H54 (cell line): ENCODE data around the gene VAMP1.
"Not testable (repeated sequence)": the region's sequence is repeated elsewhere in the genome, so short reads cannot be mapped to it uniquely, and the experiment has no call there.

Source experiments
- DNase-seq: peaks from one replicate; pipeline ENCODE4 v3.0.0; 2011; ENCODE audit warnings: low spot score, mixed read lengths; ENCODE audit not compliant: insufficient read length
- FAIRE-seq: peaks from 3 replicates; lab custom pipeline; 2011; peaks lifted over from hg19 to GRCh38; lab: Jason Lieb, UNC
- POLR2A ChIP-seq: IDR thresholded peaks from 2 replicates; pipeline ENCODE4 v1.6.1; 2011; ENCODE audit warnings: low read depth, mild to moderate bottlenecking, low read length

Gene VAMP1, protein sequence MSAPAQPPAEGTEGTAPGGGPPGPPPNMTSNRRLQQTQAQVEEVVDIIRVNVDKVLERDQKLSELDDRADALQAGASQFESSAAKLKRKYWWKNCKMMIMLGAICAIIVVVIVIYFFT

DNA sequence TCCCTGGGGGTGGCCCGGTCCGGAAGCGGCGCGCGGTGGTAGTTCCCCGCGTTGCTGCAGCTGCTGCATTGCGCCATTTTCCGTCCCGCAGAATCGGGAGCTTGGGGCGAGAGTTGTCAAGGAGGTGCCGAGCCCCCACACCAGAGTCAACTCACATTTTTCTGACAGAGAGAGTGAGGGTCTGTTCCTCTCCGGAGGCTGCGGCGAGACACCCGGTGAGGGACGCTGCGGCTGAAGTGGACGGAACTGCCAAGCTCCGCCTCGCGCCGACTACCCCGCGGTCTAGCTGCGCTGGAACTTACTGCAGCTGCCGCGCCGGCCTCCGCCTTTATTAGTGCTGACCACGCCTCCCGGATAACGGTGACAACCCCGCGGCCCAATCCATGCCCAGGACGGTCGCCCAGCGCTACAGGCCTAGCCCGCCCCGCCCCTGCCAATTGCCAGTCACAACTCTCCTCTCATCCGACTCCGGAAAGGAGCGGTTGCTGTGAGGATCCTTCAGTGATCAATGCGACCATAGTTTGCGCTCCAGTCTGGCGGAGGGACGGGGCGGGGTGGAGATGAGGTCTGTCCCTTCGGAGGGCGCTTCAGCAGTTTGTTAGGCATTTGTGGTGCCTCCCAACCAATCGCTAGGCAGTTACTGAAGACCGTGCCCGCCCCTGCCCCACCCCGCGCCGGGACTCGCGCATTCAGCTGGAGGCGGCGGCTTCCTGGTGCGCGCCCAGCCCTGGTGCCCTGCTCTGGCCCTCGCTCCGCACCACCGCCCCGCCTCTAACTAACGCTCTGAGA is at the start of gene VAMP1:
Gene VAMP1 (minus strand): TSS at position 303 of the 789 bp plus-strand sequence. CDS start 146 bp downstream, at position 157.
- FAIRE-seq (peak; percentile 79), DNase-seq (peak; percentile 90)
- peak; percentile 100 for TF ChIP-seq POLR2A

DNA sequence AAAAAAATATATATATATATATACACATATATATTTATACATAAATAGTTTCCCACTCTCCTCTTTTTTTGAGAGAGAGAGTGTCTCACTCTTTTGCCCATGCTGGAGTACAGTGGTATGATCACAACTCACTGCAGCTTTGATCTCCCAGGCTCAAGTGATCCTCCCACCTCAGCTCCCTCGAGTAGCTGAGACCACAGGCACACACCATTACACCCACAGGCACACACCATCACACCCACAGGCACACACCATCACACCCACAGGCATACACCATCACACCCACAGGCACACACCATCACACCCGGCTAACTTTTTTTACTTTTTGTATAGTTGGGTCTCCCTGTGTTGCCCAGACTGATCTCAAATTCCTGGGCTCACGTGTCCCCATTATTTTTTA is 49.7 kb upstream of the VAMP1 start:
- FAIRE-seq (no peak), DNase-seq (no peak)
- TF ChIP-seq POLR2A, result no peak

DNA sequence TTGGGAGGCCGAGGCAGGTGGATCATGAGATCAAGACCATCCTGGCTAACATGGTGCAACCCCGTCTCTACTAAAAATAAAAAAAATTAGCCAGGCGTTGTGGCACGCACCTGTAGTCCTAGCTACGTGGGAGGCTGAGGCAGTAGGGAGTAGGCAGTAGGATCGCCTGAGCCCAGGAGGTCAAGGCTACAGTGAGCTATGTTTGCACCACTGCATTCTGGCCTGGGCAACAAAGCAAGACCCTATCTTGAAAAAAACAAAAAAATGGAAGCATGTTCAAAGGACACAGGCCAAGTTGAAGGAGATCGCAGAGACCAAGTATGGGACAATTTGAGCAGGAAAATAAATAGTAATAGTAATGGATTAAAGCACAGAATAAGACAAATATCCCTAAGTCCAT is 37.6 kb upstream of the VAMP1 start:
- DNase-seq (no peak), FAIRE-seq (no peak)
- TF ChIP-seq POLR2A, result no peak

DNA sequence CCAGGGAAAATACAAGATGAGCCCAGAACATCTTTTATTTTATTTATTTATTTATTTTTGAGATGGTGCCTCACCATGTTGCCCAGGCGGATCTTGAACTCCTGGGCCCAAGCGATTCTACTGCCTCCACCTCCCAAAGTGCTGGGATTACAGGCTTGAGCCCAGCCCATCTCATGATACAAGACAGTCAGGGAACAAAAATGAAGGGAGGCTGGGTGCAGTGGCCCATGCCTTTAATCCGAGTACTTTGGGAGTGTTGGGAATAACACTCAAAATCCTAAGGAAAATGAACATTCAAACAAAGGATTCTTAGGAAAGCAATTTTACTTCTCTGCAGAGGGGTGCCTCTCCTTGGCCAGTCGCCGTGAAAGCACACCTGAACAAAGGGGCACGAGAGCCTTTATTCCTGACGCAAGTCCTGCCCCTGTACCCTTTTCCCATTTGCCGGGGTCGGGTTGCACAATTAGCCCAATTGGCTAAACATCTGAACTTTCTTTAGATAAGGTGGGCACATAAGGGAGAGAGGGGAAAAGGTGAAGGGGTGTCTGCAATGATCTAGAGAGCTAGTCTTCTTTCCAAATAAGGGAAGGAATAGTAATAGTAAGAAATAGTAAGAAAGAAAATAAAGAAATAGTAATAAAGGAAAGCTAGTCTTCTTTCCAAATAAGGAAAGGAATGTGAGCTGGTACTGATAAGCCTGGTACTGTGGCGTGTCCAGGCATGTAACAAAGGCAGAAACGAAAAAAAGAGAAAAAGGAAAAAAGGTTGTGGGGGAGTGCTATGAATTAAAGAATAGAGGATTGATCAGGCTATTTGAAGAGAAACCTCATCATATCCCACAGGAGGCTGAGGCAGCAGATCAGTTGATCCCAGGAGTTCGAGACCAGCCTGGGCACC is 36.9 kb upstream of the VAMP1 start:
- FAIRE-seq (no peak), DNase-seq (no peak)
- no peak for TF ChIP-seq POLR2A

DNA sequence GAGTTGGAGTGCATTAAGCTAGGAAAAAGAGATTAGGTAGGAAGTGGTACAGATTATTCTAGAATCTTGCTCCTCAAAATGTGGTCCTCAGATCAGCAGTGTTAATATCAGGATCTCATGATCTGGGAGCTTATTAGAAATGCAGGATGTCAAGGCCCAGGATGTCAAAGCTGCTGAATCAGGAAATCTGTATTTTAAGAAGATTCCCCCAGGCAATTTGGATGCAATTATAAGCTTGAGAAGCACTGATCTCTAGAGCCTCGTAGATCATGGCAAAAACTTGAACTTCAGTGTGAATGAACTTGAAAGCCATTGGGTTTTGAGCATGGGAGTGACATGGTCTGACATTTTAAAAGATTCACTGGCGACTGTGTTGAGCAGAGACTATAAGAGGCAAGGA is 30.0 kb upstream of the VAMP1 start:
- no peak for TF ChIP-seq POLR2A
- FAIRE-seq, result no peak
- DNase-seq, result no peak

DNA sequence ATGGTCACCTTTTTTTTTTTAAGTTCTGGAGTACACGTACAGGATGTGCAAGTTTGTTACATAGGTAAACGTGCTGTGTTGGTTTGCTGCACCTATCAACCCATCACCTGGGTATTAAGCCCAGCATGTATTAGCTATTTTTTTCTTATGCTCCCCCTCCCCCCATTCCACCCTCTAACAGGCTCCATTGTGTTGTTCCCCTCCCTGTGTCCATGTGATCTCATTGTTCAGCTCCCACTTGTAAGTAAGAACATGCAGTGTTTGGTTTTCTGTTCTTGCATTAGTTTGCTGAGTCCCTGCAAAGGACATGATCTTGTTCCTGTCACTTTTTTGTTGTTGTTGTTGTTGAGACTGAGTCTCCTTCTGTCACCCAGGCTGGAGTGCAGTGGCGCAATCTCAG is 26.8 kb upstream of the VAMP1 start:
- DNase-seq, FAIRE-seq: not testable (repeated sequence)

DNA sequence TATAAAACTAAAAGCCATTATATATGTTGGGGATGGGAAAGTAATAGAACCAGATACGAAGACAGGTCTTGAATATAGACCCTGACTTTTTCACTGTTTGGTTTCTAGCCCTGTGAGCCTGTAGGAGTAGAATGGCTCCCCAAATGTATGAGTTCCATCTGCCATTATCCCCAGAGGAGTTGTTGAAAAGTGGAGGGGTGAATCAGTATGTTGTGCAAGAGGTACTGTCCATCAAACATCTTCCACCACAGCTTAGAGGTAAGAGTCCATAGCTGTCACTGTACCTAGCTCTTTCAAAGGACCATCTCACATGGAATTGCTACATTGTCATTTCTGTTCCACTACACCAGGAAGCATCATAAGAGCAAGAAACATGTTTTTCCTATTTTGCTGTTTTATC is 24.5 kb upstream of the VAMP1 start:
- DNase-seq (no peak), FAIRE-seq (no peak)
- no peak for TF ChIP-seq POLR2A

DNA sequence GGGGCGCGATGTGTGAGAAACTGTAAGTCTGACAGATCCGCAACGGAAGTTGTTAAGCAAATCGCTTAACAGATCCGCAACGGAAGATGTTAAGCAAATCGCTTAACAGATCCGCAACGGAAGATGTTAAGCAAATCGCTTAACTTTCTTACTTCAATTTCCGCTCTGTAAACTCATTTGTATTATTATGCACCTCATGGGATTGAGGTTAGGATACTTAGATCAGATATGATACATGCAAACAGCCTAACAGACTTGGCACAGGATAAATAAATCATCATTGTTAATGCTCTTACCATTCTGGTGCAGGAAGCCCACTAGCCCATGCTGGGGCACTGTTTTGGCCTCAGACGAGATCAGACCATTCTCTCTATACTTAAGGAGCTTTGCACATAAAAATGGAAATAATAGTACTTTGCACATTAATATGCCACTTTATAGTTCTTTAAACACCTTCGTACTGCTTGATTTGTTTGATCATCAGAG is 23.8 kb upstream of the VAMP1 start:
- FAIRE-seq, result no peak
- TF ChIP-seq POLR2A, result no peak
- no peak for DNase-seq

DNA sequence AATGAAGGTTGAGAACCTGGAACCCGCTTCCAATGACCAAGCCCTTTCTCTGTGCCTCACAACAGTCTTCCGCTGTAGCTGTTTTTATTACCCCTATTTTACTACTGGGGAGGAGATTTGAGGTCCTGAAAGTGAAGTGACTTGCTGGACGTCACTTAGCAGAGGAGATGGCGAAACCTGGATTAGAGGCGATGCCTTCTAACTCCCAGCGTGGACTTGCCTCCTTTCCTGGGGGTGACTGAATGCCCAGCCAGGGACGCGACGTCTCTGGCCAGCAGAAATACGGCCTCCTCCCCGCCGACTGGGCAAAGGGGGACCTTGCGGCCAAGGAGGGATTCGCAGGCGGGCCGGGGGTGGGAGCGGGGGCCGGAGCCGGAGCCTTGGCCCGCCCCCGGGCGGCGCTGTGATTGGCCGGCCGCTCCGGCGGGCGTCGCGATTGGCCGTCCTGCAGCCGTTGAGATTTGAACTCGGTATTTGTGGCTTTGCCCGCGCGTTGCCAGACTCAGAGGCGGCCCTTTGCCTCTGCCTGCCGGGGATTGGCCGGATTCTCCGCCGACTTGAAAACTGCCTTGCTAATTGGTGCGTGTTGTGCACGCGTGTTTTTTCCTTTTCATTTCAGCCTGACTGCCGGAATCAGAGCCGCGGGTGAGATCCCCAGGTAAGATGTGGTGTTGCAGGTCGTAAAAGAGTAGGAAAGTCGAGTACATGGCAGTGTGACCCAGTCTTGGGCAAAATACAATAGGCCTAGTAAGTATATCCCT is 23.2 kb upstream of the VAMP1 start, which contains the start of gene NCAPD2:
Gene NCAPD2 (plus strand): TSS at position 606 of the 761 bp plus-strand sequence. CDS start 997 bp downstream, outside the sequence.
- DNase-seq (peak; percentile 85), FAIRE-seq (peak; percentile 83)

DNA sequence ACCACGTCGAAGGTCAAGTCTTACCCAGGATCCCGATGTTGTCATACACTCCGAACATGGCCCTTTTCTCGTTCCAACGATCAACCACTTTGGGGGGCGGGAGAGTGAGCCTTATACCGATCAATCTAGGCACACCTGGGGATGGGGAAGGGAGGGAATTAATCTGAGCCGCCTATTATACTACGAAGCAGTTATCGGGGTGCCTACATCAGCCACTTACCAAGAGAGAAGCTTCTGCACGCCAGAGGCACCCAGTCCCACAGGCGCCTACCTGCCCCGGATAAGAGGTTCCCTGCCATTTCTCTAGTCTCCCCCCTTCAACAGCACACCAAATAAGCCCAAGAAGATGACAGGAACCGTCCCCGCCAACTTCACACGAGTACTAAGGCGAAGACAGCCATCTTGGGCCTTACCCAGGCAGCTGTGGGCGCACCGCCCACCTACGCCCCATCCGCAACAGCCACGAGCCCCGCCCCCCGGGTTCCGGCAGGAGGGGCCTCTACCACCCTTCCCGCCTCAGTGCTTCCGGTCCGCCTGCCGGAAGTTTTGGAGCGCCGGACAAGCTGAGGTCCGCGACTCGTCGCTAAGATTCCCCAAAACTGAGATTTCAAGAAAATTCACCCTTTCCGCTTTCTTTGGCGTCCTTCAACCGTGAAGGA is 22.5 kb upstream of the VAMP1 start, which contains the start of gene MRPL51:
Gene MRPL51 (minus strand): TSS at position 425 of the 659 bp plus-strand sequence. CDS start 126 bp downstream, at position 299.
- no peak for FAIRE-seq
- peak; percentile 87 for TF ChIP-seq POLR2A
- DNase-seq, result peak; percentile 83

More for the DNA sequence above, 23.2 kb upstream of the VAMP1 start, which contains the start of gene NCAPD2:
- peak; percentile 88 for TF ChIP-seq POLR2A

DNA sequence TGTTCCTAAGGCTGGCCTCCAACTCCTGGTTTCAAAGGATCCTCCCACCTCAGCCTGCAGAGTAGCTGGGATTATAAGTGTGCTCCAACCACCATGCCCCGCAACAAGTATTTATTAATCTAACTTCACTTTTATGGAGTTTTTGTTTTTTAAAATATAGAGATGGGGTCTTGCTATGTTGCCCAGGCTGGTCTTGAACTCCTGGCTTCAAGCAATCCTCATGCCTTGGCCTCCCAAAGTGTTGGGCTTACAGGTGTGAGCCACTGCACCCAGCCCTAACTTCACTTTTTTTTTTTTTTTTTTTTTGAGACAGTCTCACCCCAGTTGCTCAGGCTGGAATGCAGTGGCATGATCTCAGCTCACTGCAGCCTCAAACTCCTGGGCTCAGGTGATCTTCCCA is 20.2 kb upstream of the VAMP1 start:
- not testable (repeated sequence) for DNase-seq, FAIRE-seq

DNA sequence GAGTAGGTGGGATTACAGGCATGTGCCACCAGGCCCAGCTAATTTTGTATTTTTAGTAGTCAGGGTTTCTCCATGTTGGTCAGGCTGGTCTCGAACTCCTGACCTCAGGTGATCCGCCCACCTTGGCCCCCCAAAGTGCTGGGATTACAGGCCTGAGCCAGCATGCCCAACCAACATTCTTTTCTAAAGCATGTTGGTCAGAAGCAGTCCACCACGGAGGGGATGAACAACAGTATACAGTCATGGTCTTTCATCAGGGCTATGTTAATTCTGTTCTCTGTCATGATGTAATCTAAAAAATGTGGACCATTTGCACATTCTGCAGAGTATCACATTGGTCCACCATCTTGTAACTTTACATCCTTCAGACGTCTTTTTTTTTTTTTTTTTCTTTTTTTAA is 19.0 kb upstream of the VAMP1 start:
- DNase-seq (no peak), FAIRE-seq (no peak)
- TF ChIP-seq POLR2A, result no peak
